Cardiac septum (tissue), 1 donor: ENCODE measurements around the gene PBX3. TPM values are rescaled to one million over a fixed set of nuclear protein-coding genes. Genes with fewer than 3 reads are reported as not detected.

ENCODE experiments used
- DNase-seq: peaks from one replicate; pipeline ENCODE4 v3.0.0-alpha.2; 2020; ENCODE audit warnings: low spot score
- intact Hi-C: fragments of 100-400 bp; cut with DNase I; formaldehyde crosslinking; loops from one replicate; pipeline ENCODE4 v1.14.0; 2022
- total RNA-seq: library from RNA; stranded (reverse); fragmentation: NEBNext Ultra II Directional; extraction: Animal tissue kit (Norgen Biotek cat#: 25700); gene quantifications from one replicate; pipeline ENCODE4 v1.2.1, GENCODE V29; 2021
- donor health status: DM: no; HTN: no; CAD: no.

The PBX3 gene
- total RNA-seq, 1 donor from 2014 or later = 56.2 TPM

DNA sequence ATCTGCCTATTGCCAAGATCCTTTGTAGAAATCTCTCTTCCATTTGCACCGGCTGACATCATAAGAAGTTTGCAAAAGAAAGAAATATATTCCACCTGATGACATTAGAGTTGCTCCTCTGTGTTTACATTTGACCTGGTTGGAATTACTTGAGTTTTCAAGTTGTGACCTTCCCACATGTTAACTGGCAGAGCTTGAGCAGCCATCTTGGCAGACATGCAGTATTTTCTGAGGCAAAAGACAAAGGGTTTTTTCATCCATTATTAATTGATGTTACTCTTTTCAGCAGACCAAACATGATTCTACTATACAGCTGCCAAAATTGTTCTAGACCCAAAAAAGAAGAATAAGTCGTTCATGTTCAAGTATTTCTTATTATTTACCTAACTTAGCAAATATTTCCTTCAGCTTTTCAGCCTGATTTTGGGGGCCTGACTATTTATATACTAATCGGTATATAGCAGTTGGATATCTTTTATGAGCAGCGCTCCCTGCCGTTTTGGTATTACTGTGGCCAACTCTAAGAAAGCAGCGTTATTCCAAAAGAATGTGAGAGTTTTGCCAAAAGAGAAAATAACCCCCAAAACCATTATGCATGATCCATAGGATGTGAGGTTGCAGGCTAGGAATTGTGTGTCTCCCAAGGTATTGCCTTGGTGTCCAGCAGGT, 212.9 kb downstream of the PBX3 start:
- intact Hi-C loops = no loop called here
- DNase-seq = no peak

GRCh38 chr9:125960626-125961025, 213.5 kb downstream of the PBX3 start:
- DNase-seq = no peak
- intact Hi-C loops = no loop called here

GRCh38 chr9:125961072-125961471, 213.9 kb downstream of the PBX3 start:
- DNase-seq = no peak
- intact Hi-C loops = no loop called here

GRCh38 chr9:125963932-125964331, 216.8 kb downstream of the PBX3 start:
- intact Hi-C loops = no loop called here
- no peak for DNase-seq

- intact Hi-C loops = no loop called here
- no peak for DNase-seq
Observed at GRCh38 chr9:125964702-125965225, 217.6 kb downstream of the PBX3 start.

- no peak for DNase-seq
- intact Hi-C loops = no loop called here
Observed at GRCh38 chr9:125965477-125965876, 218.3 kb downstream of the PBX3 start.

GRCh38 chr9:125966466-125966865, 219.3 kb downstream of the PBX3 start:
- intact Hi-C loops = no loop called here

GRCh38 chr9:125966959-125967711, 220.0 kb downstream of the PBX3 start:
- intact Hi-C loops = no loop called here

More at GRCh38 chr9:125966466-125966865, 219.3 kb downstream of the PBX3 start:
- DNase-seq = no peak

GRCh38 chr9:125968714-125969374, 221.7 kb downstream of the PBX3 start:
- intact Hi-C loops = no loop called here
- DNase-seq = no peak

More at GRCh38 chr9:125966959-125967711, 220.0 kb downstream of the PBX3 start:
- no peak for DNase-seq

DNA sequence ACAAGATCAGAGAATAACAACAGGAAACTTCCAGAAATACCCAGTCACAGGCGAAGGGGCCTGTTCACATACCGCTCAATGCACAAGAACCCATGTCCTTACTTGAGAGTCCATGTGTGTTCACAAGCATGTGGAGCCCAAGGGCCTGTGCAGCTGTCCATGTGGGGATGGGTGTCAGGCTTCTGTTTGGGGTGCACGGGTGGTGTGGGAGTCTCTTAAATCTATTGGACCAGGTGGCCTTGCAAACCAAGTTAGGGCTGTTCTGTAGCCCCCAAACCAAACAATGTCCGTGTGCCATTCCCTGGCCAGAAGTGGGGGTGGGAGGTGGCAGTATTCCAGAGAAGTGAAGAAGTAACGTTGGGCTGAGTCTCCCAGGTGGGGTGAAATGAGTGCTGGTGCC, 222.3 kb downstream of the PBX3 start:
- no peak for DNase-seq
- intact Hi-C loops = no loop called here

- intact Hi-C loops = no loop called here
- no peak for DNase-seq
Observed at GRCh38 chr9:125969868-125970267, 222.7 kb downstream of the PBX3 start.

DNA sequence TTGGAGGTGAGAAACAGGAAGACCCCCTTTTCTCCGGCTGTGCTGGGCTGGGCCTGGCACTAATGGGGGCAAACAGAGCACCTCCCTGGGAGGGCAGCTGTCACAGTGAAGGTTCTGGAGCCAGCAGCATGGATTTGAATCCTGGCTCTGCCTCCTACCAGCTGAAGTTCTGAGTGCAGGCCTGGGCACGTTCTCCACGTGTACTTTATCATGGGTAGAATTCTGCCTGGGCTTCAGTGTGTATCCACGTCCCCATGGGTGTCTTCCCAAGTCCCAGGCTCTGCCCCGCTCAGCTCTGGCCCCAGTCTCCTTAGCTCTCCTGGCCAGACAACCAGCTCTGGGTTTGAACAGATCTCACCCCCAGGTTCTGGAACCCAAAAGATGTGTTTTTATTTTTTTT, 223.2 kb downstream of the PBX3 start:
- no peak for DNase-seq
- intact Hi-C loops = no loop called here

- intact Hi-C loops = no loop called here
- DNase-seq = no peak
Observed at GRCh38 chr9:125971050-125971449, 223.9 kb downstream of the PBX3 start.

GRCh38 chr9:125972012-125972729, 225.0 kb downstream of the PBX3 start:
- intact Hi-C loops = no loop called here
- DNase-seq = no peak

DNA sequence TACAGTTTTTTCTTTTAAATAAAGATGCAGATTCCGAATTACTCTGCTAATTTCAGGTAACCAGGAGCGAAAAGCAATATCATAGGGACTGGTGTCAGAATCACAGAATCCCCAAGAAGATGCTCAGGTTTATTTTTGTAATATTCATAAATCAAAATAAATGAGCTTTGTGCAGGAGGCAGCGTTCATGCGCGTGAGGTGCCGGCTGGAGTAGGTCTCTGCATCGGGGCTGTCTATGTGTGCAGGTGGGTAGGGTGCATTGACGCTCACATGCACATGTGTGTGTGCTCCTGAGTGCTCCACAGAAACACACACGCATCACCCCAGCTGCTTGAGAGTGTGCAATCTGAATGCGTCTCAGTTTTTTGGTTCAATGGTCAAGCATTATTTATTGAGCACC, 226.4 kb downstream of the PBX3 start:
- intact Hi-C loops = no loop called here

DNA sequence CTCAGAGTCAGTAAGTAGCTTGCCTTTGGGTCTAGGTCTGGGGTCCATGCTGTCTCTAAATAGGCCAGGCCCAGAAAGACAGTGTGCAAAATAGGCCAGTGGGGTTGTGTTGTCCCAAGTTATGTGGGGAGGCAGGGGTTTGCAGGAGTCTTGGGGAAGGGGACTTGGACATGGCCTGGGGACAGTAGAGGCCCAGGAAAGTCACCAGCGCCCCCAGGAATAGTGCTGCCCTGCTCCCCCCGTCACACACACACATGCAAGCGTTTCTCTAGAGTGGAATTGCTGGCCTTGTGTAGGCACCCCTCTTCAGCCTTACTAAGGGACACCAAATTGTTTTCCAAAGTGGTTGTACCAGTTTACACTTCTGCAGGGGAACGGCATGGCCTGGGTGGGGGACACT, 227.5 kb downstream of the PBX3 start:
- no peak for DNase-seq
- intact Hi-C loops = no loop called here

More for the DNA sequence above, 226.4 kb downstream of the PBX3 start:
- no peak for DNase-seq

DNA sequence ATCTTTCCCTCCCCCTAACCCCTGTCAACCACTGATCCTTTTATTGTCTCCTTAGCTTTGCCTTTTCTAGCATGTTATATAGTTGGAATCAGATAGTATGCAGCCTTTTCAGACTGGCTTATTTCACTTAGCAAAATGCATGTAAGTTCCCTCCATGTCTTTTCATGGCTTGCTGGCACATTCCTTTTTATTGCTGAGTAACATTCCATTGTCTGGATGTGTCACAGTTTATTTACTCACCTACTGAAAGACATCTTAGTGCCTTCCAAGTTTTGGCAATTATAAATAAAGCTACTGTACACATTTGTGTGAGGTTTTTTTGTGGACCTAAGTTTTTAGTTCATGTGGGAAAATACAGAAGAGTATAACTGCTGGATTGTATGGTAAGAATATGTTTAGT, 230.1 kb downstream of the PBX3 start:
- DNase-seq = no peak

GRCh38 chr9:125979383-125979782, 232.2 kb downstream of the PBX3 start:
- DNase-seq = no peak
- intact Hi-C loops = no loop called here

More for the DNA sequence above, 230.1 kb downstream of the PBX3 start:
- intact Hi-C loops = no loop called here

GRCh38 chr9:125982798-125983406, 235.7 kb downstream of the PBX3 start:
- peak; percentile 51 for DNase-seq
- intact Hi-C loops = no loop called here
